Measurements from ENCODE around the gene SLC1A2. TPM values are rescaled to one million over a fixed set of nuclear protein-coding genes. Genes with fewer than 3 reads are reported as not detected.

Gene SLC1A2
- total RNA-seq, 1 donor from 2014 or later: 54.3 TPM

DNA sequence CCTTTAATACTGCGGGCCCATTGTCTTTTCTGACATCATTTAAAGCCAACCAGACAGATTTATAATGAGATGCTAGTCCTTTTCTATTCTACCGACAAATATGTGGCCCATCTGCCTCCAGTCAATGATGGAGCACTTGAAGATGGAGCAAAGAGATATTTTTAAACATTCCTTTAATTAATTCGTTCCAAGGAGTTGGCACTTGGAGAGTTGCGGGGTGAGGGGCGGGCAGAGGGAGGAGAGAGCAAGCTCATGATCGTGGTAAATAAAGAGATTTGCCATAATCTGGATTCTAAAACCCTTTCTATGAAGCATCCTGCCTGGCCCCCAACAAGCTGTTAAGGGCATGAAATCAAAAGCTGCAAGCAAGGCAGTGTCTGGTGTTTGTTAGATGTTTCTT lies 5.0 kb downstream of the SLC1A2 start:
- DNase-seq: no peak
- H3K27ac Mint-ChIP-seq (ENCODE audit: unreplicated experiment): peak overlapping the region; percentile 18
- no peaks in the 10 kb centered on the region for H3K36me3 Mint-ChIP-seq (ENCODE audit: unreplicated experiment)
- H3K4me3 Mint-ChIP-seq (ENCODE audit: unreplicated experiment): peak overlapping the region; percentile 48
- H3K27me3 Mint-ChIP-seq (ENCODE audit: unreplicated experiment): peaks cover 5% of the 10 kb centered on the region
- H3K4me1 Mint-ChIP-seq (ENCODE audit: low read depth, unreplicated experiment): peaks cover 32% of the 10 kb centered on the region
- TF ChIP-seq, protein P1, sequence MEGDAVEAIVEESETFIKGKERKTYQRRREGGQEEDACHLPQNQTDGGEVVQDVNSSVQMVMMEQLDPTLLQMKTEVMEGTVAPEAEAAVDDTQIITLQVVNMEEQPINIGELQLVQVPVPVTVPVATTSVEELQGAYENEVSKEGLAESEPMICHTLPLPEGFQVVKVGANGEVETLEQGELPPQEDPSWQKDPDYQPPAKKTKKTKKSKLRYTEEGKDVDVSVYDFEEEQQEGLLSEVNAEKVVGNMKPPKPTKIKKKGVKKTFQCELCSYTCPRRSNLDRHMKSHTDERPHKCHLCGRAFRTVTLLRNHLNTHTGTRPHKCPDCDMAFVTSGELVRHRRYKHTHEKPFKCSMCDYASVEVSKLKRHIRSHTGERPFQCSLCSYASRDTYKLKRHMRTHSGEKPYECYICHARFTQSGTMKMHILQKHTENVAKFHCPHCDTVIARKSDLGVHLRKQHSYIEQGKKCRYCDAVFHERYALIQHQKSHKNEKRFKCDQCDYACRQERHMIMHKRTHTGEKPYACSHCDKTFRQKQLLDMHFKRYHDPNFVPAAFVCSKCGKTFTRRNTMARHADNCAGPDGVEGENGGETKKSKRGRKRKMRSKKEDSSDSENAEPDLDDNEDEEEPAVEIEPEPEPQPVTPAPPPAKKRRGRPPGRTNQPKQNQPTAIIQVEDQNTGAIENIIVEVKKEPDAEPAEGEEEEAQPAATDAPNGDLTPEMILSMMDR (IDR thresholded peaks at IDR 0.05; ENCODE audit: partially characterized antibody, unreplicated experiment): no peak
- peaks cover 12% of the 10 kb centered on the region for H3K9me3 Mint-ChIP-seq (ENCODE audit: unreplicated experiment)

DNA sequence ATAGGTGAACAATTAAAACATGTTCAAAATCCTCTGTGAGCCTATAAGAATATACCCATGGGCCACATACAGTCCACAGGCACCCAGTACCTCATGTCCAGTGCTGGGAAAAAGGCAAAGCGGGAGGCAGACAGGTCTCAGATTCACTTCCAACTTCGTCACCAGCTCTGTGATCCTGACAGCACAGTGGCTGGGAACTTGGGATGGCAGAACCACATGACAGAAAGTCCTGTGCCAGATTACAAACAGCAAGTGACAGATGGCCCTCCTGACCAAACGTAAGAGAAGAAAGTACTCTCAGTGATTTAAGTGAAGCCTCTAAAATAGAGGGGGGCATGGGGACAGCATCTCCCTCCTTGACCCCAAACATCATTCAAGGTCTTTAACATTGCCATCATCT lies 5.8 kb downstream of the SLC1A2 start:
- Mint-ChIP-seq H3K4me3 (ENCODE audit: unreplicated experiment) (peak overlapping the region; percentile 63), H3K27me3 (ENCODE audit: unreplicated experiment) (peaks cover 4% of the 10 kb centered on the region), H3K36me3 (ENCODE audit: unreplicated experiment) (no peaks in the 10 kb centered on the region), H3K9me3 (ENCODE audit: unreplicated experiment) (peaks cover 12% of the 10 kb centered on the region), H3K4me1 (ENCODE audit: low read depth, unreplicated experiment) (peaks cover 32% of the 10 kb centered on the region), H3K27ac (ENCODE audit: unreplicated experiment) (peak overlapping the region; percentile 59)
- no peak for DNase-seq
- TF ChIP-seq, protein P1 (IDR thresholded peaks at IDR 0.05; ENCODE audit: partially characterized antibody, unreplicated experiment): no peak

DNA sequence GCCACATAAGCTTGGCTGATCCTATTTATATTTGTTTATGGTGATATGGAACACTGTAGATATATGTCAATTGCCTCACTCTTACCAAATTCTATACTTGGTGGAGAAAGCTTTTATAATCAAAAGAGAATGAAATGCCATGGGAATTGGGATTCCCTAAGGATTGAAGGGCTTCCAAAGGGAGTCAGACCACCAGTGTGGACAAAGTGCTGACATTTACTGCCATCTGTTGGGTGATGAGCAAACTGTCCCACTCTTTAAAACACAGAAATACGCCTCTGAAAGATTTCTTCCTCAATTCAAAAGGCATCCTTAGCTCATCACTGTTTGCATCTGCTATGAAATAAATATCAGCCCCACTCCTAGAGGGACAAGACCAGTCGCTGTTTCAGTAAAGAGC lies 7.1 kb downstream of the SLC1A2 start:
- Mint-ChIP-seq H3K27me3 (ENCODE audit: unreplicated experiment) (peaks cover 2% of the 10 kb centered on the region), H3K36me3 (ENCODE audit: unreplicated experiment) (no peaks in the 10 kb centered on the region)
- DNase-seq: no peak

DNA sequence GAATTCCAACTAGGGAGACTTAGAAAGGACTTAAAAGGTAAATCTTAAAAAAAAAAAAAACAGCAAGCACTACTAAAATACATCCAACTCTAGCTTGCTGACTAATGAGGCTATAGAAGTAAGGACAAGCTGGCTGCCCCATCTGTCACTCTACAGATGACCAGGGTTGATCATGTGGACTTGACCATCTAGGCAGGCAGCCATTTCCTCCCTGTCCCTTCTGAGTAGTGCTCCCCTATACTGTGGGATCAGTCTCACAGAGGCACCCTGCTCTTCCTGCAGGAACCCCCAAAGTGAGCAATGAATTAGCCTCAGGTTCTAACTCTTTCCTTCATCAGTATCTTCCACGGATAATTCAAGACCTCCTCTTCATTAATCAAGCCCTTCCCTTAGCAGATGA lies 12.3 kb downstream of the SLC1A2 start:
- no peak for DNase-seq
- no peaks in the 10 kb centered on the region for H3K36me3 Mint-ChIP-seq (ENCODE audit: unreplicated experiment)
- no peak overlapping the region for H3K4me3 Mint-ChIP-seq (ENCODE audit: unreplicated experiment)
- TF ChIP-seq, protein P1 (IDR thresholded peaks at IDR 0.05; ENCODE audit: partially characterized antibody, unreplicated experiment): no peak
- H3K4me1 Mint-ChIP-seq (ENCODE audit: low read depth, unreplicated experiment): no peaks in the 10 kb centered on the region
- H3K27me3 Mint-ChIP-seq (ENCODE audit: unreplicated experiment): no peaks in the 10 kb centered on the region
- H3K27ac Mint-ChIP-seq (ENCODE audit: unreplicated experiment): no peak overlapping the region
- H3K9me3 Mint-ChIP-seq (ENCODE audit: unreplicated experiment): no peaks in the 10 kb centered on the region

More for the DNA sequence above, 7.1 kb downstream of the SLC1A2 start:
- Mint-ChIP-seq H3K4me3 (ENCODE audit: unreplicated experiment) (no peak overlapping the region), H3K27ac (ENCODE audit: unreplicated experiment) (no peak overlapping the region), H3K4me1 (ENCODE audit: low read depth, unreplicated experiment) (peaks cover 32% of the 10 kb centered on the region), H3K9me3 (ENCODE audit: unreplicated experiment) (peaks cover 3% of the 10 kb centered on the region)
- TF ChIP-seq, protein P1 (IDR thresholded peaks at IDR 0.05; ENCODE audit: partially characterized antibody, unreplicated experiment): no peak

DNA sequence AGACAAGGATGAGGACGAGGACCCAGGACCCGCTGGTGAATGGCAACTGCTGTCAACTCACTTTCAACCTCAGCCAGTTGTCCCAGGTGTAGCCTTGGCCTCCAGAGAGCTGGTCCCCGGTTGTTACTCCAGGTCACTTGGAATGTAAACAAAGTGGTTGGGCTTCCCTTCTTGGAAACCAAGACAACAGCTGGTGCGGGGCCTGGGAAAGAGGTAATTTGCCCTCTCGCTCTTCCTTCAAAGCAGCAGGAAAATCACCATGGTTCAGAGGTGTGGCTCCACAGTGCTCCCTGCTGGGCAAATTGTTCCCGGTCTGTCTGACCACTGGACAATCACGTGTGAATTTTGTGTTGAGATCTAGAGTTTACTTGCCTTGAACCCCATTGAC lies 15.0 kb downstream of the SLC1A2 start:
- Mint-ChIP-seq H3K9me3 (ENCODE audit: unreplicated experiment) (no peaks in the 10 kb centered on the region), H3K36me3 (ENCODE audit: unreplicated experiment) (no peaks in the 10 kb centered on the region), H3K27me3 (ENCODE audit: unreplicated experiment) (no peaks in the 10 kb centered on the region), H3K4me1 (ENCODE audit: low read depth, unreplicated experiment) (no peaks in the 10 kb centered on the region), H3K27ac (ENCODE audit: unreplicated experiment) (no peak overlapping the region), H3K4me3 (ENCODE audit: unreplicated experiment) (no peak overlapping the region)
- TF ChIP-seq, protein P1 (IDR thresholded peaks at IDR 0.05; ENCODE audit: partially characterized antibody, unreplicated experiment): peak; percentile 44
- peak; percentile 67 for DNase-seq
